ENCODE data around the gene ELMO1. TPM values are rescaled to one million over a fixed set of nuclear protein-coding genes. Genes with fewer than 3 reads are reported as not detected.
A peak's percentile ranks its signal among the peaks of the same experiment; 100 is the strongest.

ELMO1 gene
- total and polyA plus RNA-seq, 2 donors from 2014 or later = 6.0 to 35.4 TPM

- Histone ChIP-seq H3K27ac (ENCODE audit: low read depth in 2 of 2, low read length in 2 of 2) (no peak overlapping the region), H3K27me3 (ENCODE audit: control insufficient read depth, insufficient read depth, low read length) (no peaks in the 10 kb centered on the region), H3K9ac (ENCODE audit: low read length in 3 of 3) (no peak overlapping the region), H3K4me1 (ENCODE audit: control insufficient read depth in 2 of 3, insufficient read depth in 2 of 3, low read depth in 1 of 3, low read length in 3 of 3) (peaks cover 0 to 5% (median 0%) of the 10 kb centered on the region in 3 donors), H3K36me3 (ENCODE audit: control insufficient read depth in 2 of 3, insufficient read depth in 3 of 3, low read length in 3 of 3) (no peaks in the 10 kb centered on the region), H3K9me3 (ENCODE audit: control insufficient read depth in 2 of 3, insufficient read depth in 1 of 3, low read length in 3 of 3) (no peaks in the 10 kb centered on the region), H3K4me3 (ENCODE audit: low read length in 3 of 3) (no peak overlapping the region)
- FAIRE-seq = no peak
- DNase-seq = no peak
- intact Hi-C loops (cut with DNase I) = no loop called here
- TF ChIP-seq CTCF (IDR thresholded peaks at IDR 0.05; ENCODE audit: borderline replicate concordance, extremely low read depth, insufficient read depth) = no peak
Observed at GRCh38 chr7:37349979-37350590, 98.6 kb downstream of the ELMO1 start.

- FAIRE-seq (no peak), DNase-seq (no peak)
- Histone ChIP-seq H3K9me3 (ENCODE audit: control insufficient read depth in 2 of 3, insufficient read depth in 1 of 3, low read length in 3 of 3) (no peaks in the 10 kb centered on the region), H3K4me1 (ENCODE audit: control insufficient read depth in 2 of 3, insufficient read depth in 2 of 3, low read depth in 1 of 3, low read length in 3 of 3) (peaks cover 0 to 2% (median 0%) of the 10 kb centered on the region in 3 donors), H3K27ac (ENCODE audit: low read depth in 2 of 2, low read length in 2 of 2) (no peak overlapping the region), H3K36me3 (ENCODE audit: control insufficient read depth in 2 of 3, insufficient read depth in 3 of 3, low read length in 3 of 3) (no peaks in the 10 kb centered on the region), H3K27me3 (ENCODE audit: control insufficient read depth, insufficient read depth, low read length) (no peaks in the 10 kb centered on the region), H3K9ac (ENCODE audit: low read length in 3 of 3) (no peak overlapping the region), H3K4me3 (ENCODE audit: low read length in 3 of 3) (no peak overlapping the region)
- intact Hi-C loops (cut with DNase I) = no loop called here
- no peak for TF ChIP-seq CTCF (IDR thresholded peaks at IDR 0.05; ENCODE audit: borderline replicate concordance, extremely low read depth, insufficient read depth)
Observed at GRCh38 chr7:37348982-37349381, 99.7 kb downstream of the ELMO1 start.

DNA sequence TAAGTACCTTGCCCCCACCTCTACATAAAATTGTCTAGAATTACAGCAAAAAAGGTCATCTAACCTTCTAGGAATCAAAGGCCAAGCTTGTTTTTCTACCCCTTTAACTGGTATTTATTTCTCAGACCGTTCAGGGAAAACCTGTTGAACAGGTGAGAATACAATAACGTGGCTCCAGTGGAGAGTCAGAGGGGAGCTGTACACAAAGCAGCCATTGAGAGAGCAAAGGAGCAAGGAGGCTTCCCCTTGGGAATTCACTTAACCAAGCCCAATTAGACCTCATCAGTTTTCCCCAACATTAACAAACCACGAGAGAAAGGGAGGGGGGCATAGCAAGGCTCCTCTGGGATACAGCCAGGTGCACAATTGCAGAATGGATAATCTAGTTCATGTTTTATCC lies 101.9 kb downstream of the ELMO1 start:
- Histone ChIP-seq H3K4me3 (ENCODE audit: low read length in 3 of 3) (no peak overlapping the region), H3K27ac (ENCODE audit: low read depth in 2 of 2, low read length in 2 of 2) (no peak overlapping the region)
- FAIRE-seq = no peak

More for the DNA sequence above, 101.9 kb downstream of the ELMO1 start:
- H3K4me1 ChIP-seq (ENCODE audit: control insufficient read depth in 2 of 3, insufficient read depth in 2 of 3, low read depth in 1 of 3, low read length in 3 of 3) = no peaks in the 10 kb centered on the region
- H3K9me3 ChIP-seq (ENCODE audit: control insufficient read depth in 2 of 3, insufficient read depth in 1 of 3, low read length in 3 of 3) = no peaks in the 10 kb centered on the region
- no peaks in the 10 kb centered on the region for H3K36me3 ChIP-seq (ENCODE audit: control insufficient read depth in 2 of 3, insufficient read depth in 3 of 3, low read length in 3 of 3)
- no peak overlapping the region for H3K9ac ChIP-seq (ENCODE audit: low read length in 3 of 3)
- no peaks in the 10 kb centered on the region for H3K27me3 ChIP-seq (ENCODE audit: control insufficient read depth, insufficient read depth, low read length)
- intact Hi-C loops (cut with DNase I) = no loop called here
- TF ChIP-seq CTCF (IDR thresholded peaks at IDR 0.05; ENCODE audit: borderline replicate concordance, extremely low read depth, insufficient read depth) = no peak
- DNase-seq = peak in 2 of 5 donors; percentile 50 to 53

Data from kidney (tissue), 14 donors.